Mononuclear cell (primary cell): ENCODE data around the gene HMCN2. TPM values are rescaled to one million over a fixed set of nuclear protein-coding genes. Genes with fewer than 3 reads are reported as not detected.
"Not testable (repeated sequence)": the region's sequence is repeated elsewhere in the genome, so short reads cannot be mapped to it uniquely, and the experiment has no call there.

ENCODE experiments used
- H3K27me3 ChIP-seq: 2 replicates; pipeline ENCODE4 v1.6.0; 2011; ENCODE audit warnings: low read length, control low read depth; ENCODE audit not compliant: insufficient read depth
- H3K4me1 ChIP-seq: 2 replicates; pipeline ENCODE4 v1.5.1; 2011; ENCODE audit warnings: mild to moderate bottlenecking, low read length, control low read depth; ENCODE audit not compliant: insufficient read depth
- H3K4me3 ChIP-seq: 2 replicates; pipeline ENCODE4 v1.5.1; 2011; ENCODE audit warnings: mild to moderate bottlenecking, low read length, moderate library complexity
- H3K9me3 ChIP-seq: 2 replicates; pipeline ENCODE4 v1.5.1; 2011; ENCODE audit warnings: low read depth, mild to moderate bottlenecking, control low read depth, low read length
- total RNA-seq: library from RNA; depleted of rRNA; stranded (reverse); fragments of >200 nt; gene quantifications from one replicate; pipeline ENCODE4 v1.2.3, GENCODE V29; 2012

The HMCN2 gene
- total RNA-seq, 1 donor, result not detected

DNA sequence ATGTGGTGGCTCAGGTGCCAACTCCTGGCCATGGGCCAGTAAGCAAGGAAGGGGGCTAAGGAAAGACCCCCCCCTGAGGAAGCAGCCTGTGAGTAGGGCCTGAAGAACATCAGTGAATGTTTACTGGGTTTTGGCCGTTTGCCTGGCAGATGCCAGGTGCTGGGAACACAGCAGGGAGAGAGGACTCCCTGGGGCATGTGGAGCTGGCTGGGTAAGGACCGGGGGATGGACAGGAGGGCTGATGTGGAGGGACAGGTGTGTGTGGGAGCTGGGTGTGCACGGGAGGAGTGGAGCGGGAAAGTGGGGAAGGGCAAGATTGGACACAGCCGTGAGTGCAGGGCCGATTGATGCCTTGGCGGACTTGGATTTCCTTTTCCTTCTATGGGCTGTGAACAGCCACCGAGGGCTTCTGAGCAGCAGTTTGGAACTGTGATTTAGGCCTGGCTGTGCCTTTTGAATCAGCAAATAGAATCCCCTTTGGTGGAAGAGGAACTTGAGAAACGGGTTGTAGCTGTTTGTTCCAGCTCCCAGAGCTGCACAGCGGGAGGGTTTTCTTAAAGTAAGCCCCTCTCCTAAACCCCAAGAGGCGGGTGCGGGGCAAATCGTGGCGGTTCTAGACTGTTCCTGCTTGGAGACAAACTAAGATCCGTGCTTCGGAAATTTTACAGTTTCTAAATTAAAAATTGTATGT lies 3.1 kb downstream of the HMCN2 start:
- peaks cover 46% of the 10 kb centered on the region for H3K27me3 ChIP-seq
- H3K4me1 ChIP-seq, result peaks cover 15% of the 10 kb centered on the region
- H3K4me3 ChIP-seq, result no peak overlapping the region
- H3K9me3 ChIP-seq, result no peaks in the 10 kb centered on the region

DNA sequence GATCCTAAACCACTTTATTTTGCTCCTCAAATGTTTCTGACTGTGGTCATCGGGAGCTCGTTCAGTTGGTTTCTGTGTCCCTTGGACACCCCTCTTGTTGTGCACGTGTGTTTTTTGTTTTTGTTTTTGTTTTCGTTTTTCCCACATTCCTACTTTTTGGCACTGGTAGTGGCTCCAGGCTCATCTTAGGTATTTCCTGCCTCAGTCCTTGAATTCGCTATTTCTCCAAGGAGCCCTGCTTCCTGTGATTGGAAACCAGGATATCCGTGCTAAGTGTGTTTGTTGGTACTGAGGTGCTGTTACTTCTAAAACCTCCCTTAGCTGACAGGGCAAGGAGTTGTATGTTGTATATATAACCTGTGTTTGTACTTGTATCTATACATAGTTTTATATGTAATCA lies 5.9 kb downstream of the HMCN2 start:
- Histone ChIP-seq H3K9me3 (no peaks in the 10 kb centered on the region), H3K4me1 (peaks cover 15% of the 10 kb centered on the region), H3K4me3 (no peak overlapping the region)

DNA sequence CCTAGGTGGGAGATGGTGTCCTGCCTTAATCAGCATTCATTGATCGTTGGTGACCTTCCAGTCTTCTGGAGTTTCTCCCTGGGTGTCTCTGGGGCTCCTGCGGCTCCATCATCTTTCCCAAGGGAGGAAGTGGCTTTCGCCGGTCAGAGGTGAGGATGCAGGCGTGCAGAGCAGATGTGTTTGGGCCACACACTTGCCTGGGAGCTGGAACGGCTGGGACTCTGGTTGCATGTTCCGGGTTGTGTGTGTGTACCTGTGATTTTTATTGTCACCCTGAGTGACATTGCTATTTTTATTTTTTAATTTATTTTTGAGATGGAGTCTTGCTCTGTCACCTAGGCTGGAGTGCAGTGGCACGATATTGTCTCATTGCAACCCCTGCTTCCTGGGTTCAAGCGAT lies 9.6 kb downstream of the HMCN2 start:
- H3K27me3 ChIP-seq, result peaks cover 3% of the 10 kb centered on the region
- H3K9me3 ChIP-seq, result no peaks in the 10 kb centered on the region
- no peaks in the 10 kb centered on the region for H3K4me1 ChIP-seq
- H3K4me3 ChIP-seq, result no peak overlapping the region

More for the DNA sequence above, 5.9 kb downstream of the HMCN2 start:
- peaks cover 21% of the 10 kb centered on the region for H3K27me3 ChIP-seq

DNA sequence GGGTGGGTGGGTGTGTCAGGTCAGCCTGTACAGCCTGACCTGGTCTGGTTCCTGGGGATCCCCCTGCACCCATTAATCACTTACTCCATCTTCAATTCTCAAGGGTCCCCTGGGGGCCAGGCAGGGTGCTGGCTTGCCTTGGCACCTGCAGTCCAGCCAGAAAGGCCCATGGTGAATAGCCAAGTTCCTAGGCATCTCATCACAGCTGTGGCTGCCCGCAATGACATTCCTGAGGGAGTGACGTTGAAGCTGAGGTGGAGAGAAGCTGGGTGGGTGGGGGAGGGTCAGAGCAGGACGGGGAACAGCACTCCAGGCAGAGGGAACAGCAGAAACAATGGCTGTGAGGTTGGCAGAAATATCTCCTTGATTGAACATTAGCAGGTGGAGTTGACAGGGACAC lies 10.6 kb downstream of the HMCN2 start:
- no peaks in the 10 kb centered on the region for H3K9me3 ChIP-seq
- H3K4me3 ChIP-seq, result no peak overlapping the region
- H3K4me1 ChIP-seq, result no peaks in the 10 kb centered on the region
- H3K27me3 ChIP-seq, result no peaks in the 10 kb centered on the region

DNA sequence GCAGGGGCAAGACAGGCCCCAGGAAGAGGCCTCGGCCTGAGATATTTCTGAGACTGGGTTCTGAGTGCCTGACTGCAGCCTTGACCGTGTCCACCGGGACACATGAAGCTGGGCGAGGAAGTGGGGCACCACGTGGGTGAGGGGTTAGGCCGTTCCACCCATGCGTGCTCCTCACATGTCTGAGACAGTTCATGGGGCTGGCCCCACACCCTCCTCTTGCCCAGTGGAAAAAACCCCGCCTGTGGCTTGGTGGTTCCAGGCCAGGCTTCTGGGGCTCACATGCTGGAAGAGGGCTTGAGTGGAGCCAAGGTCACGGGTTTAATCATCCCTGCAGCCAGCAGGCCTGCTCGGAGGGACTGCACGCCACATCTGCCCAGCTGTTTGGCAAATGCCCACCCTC lies 11.4 kb downstream of the HMCN2 start:
- no peaks in the 10 kb centered on the region for H3K4me1 ChIP-seq
- no peaks in the 10 kb centered on the region for H3K27me3 ChIP-seq
- H3K4me3 ChIP-seq, result no peak overlapping the region
- no peaks in the 10 kb centered on the region for H3K9me3 ChIP-seq

DNA sequence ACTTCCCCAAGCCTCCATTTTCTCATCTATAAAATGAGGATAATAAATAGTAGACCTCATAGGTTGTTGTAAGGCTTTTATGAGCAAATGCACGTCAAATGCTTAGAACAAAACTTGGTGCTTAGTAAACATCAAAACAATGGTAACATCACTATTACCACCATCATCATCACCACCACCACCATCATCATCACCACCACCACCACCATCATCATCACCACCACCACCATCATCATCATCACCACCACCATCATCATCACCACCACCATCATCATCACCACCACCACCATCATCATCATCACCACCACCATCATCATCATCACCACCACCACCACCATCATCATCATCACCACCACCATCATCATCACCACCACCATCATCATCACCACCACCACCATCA lies 12.0 kb downstream of the HMCN2 start:
- not testable (repeated sequence) for H3K9me3 ChIP-seq, H3K4me3 ChIP-seq, H3K27me3 ChIP-seq, H3K4me1 ChIP-seq

DNA sequence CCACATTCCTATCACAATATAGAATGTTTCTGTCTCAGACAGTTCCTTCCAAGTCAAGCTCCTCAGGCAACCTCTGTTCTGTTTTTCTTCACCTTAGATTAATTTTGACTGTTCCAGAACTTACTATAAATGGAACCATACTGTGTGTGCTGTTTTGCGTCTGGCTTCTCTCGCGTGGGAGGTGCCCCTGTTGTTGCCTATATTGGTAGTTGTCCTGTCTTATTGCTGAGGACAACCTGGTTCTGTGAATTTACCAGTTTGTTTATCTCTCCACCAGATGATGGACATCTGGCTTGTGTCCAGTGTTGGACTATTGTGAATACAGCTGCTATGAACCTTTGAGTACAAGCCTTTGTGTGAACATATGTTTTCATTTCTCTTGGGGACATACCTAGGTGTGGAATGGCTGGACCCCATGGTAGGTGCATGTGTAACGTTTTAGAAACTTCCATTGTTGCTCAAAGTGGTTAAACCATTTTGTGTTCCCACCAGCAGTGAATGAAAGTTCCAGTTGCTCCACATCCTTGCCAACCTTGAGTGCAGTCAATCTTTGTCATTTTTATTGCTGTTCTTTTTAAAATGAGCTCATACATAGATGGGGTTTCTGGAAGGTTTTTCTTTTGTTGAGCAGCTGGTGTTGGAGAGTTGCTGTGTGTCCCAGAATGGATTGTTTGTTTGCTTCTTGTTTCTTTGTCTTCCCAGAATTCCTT lies 18.1 kb downstream of the HMCN2 start:
- no peaks in the 10 kb centered on the region for H3K27me3 ChIP-seq
- no peak overlapping the region for H3K4me3 ChIP-seq
- no peaks in the 10 kb centered on the region for H3K4me1 ChIP-seq
- H3K9me3 ChIP-seq, result no peaks in the 10 kb centered on the region

DNA sequence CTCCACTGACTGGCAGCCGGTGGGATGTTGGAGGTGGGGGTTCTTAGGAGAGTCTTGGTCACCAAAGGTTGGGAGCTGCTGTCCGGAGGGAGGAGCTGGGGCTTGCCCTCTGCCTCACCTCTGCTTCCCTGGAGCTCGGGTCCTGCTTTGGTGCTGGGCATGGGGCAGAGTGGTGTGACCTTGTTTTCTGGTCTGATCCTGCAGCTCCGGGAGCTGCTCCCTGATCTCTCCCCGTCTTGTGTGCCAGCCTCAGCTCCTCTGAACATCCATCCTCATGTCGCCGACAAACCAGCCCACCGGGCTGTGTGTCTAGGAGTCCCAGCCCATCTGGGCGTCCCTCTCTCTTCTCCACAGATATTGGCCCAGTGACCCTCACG lies 18.7 kb downstream of the HMCN2 start:
- Histone ChIP-seq H3K4me1 (no peaks in the 10 kb centered on the region), H3K4me3 (no peak overlapping the region), H3K27me3 (no peaks in the 10 kb centered on the region), H3K9me3 (no peaks in the 10 kb centered on the region)

DNA sequence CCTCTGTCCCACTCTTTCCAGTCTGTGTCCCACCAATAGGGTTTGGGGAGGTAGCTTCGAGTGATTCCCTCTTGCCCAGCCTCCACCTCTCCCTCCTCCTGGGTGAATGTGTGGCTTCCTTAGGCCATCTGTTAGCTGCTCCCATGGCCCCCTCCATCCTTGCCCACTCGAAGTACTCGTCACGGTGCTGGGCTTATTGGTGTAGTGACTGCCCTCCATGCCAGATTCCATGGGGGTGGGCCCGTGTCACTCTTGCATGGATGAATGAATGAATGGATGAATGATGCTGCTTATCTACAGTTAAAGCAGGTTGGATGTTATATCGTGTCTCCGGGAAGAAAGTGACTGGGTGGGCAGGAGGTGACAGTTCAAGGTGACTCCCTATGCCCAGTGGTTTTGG lies 19.1 kb downstream of the HMCN2 start:
- no peaks in the 10 kb centered on the region for H3K9me3 ChIP-seq
- no peak overlapping the region for H3K4me3 ChIP-seq
- no peaks in the 10 kb centered on the region for H3K27me3 ChIP-seq
- no peaks in the 10 kb centered on the region for H3K4me1 ChIP-seq

DNA sequence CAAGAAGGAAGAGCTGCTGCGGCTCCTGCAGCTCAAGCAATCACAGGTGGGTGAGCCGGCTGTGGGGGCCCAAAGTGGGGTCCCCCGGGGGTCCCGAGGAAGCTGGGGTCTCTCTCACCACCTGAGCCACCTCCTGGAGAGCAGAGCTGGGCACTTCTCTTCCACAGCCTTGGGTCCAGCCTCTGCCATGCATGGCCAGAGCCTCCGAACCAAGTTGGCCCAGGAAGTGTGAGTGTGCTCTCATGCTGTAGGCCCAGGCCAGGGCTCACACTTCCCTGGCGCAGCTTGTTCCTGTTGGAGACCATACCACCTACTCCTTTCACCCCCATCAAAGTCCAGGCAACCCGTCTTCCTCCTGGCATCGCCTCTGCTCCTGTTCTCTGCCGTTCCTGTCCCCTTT lies 19.7 kb downstream of the HMCN2 start:
- Histone ChIP-seq H3K27me3 (no peaks in the 10 kb centered on the region), H3K4me1 (no peaks in the 10 kb centered on the region), H3K4me3 (no peak overlapping the region), H3K9me3 (no peaks in the 10 kb centered on the region)

DNA sequence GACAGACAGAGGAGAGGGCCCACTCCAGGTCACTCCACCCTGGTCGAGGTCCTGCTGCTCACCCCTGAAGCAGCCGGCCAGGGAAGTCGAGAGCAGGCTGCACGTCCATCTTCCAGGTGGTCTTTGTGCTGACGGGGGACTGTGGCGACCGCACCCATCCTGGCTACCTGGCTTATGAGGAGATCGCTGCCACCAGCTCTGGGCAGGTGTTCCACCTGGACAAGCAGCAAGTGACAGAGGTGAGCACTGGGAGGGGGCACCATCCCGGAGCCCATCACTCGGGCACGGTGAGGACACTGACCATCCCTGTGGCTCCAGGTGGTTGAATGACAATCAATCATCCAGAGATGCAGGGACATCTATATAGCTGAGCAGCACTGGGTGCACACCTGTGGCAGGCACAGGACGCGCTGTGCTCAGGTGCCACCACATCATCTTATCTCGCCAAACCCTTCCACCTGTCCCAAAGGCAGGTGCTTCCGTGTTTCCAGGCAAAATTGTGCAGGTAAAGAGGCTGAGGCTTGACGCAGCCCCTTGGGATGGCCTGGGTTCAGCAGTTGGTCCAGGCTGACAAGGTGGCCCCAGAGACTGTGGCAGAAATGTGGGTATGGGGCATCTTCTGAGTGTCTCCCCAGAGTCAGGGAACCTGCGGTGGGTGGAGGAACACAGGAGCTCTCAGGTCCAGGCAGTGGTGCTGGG lies 20.7 kb downstream of the HMCN2 start:
- Histone ChIP-seq H3K4me3 (no peak overlapping the region), H3K27me3 (no peaks in the 10 kb centered on the region), H3K9me3 (no peaks in the 10 kb centered on the region), H3K4me1 (no peaks in the 10 kb centered on the region)

DNA sequence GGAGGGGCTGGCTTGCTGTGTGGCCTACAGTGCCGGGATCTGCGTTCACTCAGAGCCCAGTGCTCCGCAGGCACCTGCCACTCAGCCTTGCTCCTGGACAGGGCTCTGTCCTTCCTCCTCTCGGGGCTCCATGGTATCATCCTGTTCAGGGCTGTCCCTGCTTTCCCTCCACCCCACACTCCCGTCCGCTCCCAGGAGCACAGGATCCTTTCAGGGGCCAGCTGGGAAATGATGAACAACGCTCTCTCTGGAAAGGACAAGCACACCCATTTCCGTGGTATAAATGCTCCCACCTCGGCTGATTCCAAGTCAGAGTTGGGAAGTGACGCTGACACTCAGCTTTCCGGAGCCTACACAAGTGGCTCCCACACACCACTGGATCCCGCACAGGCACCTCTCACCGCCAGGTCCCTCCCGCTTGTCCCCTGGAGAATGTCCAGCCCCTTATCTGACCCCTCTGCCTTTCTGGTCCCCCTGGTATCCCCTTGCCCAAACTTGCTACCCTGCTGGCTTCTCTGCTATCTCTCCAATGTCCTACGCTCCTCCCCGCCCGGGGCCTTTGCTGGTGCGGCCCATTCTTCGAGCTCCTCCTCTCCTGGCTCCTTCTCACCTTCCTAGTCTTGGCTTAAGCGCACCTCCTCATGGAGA lies 21.3 kb downstream of the HMCN2 start:
- no peaks in the 10 kb centered on the region for H3K27me3 ChIP-seq
- H3K4me1 ChIP-seq, result no peaks in the 10 kb centered on the region
- no peaks in the 10 kb centered on the region for H3K9me3 ChIP-seq
- H3K4me3 ChIP-seq, result no peak overlapping the region

DNA sequence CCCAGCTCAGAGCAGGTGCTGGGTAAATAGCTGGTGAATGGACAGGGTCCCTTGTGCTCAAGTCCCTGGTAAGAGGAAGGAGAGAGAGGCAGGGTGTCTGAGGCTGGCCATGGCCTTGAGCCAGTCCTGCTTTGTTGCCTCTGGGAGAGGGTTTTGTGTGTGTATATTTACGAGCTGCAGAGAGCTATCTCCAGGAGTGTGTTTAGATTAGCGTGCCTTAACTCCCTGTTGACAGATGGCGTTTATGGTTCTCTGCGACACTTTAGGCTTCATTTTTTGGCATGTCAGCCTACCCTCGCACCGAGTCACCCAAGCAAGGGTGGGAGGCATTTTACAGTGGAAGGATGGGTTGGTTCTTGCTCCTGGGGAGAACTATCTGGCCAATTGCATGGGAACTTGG lies 22.2 kb downstream of the HMCN2 start:
- no peaks in the 10 kb centered on the region for H3K4me1 ChIP-seq
- no peaks in the 10 kb centered on the region for H3K27me3 ChIP-seq
- H3K9me3 ChIP-seq, result no peaks in the 10 kb centered on the region
- H3K4me3 ChIP-seq, result no peak overlapping the region

DNA sequence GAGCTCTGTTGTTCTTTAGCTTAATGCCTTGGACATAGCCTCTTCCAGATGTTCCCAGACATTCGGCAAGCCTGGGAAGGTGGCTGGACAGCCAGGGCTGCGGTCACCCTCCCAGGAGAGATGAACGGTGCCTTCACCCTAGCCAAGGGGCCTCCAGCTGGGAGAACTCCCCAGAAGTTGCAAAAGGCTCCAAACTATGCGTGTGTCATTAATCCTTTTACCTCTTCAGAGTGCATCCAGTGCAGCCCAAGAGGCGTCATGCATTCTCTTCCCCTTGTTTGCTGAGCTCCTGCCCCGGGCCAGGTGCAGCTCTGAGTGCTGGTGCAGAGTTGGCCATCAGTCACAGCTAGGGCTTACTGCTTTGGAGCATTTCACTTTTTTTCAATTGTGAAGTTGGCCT lies 22.8 kb downstream of the HMCN2 start:
- Histone ChIP-seq H3K27me3 (no peaks in the 10 kb centered on the region), H3K4me1 (no peaks in the 10 kb centered on the region), H3K4me3 (no peak overlapping the region), H3K9me3 (no peaks in the 10 kb centered on the region)

DNA sequence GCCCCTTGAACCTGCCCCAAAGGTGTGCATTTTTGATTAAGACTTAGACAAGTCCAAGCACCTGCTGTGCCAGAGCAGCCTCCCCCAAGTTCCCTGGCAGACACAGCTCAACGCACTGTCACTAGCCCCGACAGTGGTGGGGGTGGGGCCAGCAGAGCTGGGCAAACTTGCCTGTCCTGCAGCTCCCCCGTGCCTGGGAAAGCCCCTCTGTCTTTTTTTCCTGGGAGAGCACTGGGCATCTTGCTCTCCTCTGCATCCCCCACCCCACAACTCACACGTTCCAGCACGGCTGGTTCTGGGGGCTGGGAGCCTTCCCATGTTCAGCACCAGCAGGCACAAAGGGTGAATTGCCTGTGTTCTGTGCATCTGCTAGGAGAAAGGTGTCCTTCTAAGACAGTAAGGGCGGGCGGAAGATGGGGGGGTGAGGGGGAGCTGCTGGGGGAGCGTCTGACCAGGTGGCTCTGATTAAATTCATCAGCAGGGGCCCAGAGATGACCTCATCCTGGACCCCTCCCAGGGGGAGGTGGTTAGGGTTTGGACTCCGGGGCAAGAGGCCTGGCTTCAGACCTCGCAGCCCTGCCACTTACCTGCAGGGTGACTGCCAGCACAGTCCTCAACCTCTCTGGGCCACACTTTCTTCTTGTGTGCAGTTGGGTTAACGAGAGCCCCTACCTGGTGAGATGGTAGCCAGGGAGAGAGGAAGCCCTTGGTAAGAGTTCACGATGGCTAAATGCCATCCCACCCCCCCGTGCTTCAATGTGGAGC lies 23.5 kb downstream of the HMCN2 start:
- Histone ChIP-seq H3K4me1 (no peaks in the 10 kb centered on the region), H3K4me3 (no peak overlapping the region), H3K9me3 (no peaks in the 10 kb centered on the region), H3K27me3 (no peaks in the 10 kb centered on the region)
